HG03108 (cell line): Measurements from ENCODE around the gene SLC47A2.
A peak's percentile ranks its signal among the peaks of the same experiment; 100 is the strongest.

ENCODE experiments used
- ATAC-seq: cut with Tn5 transposase; IDR thresholded peaks from one replicate; pipeline ENCODE4 v1.9.1; 2021; ENCODE audit warnings: moderate library complexity; ENCODE audit not compliant: unreplicated experiment

The SLC47A2 gene

DNA sequence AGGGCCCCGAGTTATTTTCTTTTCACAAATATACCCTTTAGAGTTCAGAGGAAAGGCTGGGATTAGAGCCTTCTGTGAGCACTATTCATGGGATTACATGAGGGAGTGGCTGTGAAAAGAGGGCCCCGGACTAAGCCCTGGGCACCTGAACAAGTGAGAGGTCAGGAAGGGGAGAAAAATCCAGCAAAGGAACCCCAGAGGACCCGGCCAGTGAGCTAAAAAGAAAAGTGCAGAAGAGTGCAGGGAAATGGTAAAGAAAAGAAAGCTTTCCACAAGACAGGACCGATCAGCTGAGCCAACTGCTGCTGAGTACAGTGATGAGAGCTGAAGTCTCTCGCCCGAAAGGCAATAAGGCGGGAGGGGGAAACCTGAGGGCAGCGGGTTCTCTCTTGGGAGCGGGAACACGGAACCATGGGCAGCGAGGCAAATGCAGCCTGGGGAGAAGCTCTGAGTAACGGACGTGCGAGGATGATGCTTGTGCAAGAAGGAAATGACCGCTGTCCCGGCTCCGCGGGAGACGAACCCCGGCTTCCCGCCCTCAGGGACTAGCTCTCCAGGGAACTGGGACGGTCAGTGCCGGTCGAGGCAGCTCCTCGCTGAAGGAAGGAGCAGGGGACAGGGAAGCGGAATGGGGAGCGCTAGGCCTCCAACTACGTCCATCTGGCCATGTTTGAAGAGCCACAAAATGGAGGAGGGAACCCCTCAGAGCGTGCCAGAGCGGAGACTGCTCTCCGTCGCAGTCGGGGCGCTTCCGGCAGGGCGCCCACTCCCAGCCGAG, 68.5 kb downstream of the SLC47A2 start:
- peak; percentile 5 for ATAC-seq

DNA sequence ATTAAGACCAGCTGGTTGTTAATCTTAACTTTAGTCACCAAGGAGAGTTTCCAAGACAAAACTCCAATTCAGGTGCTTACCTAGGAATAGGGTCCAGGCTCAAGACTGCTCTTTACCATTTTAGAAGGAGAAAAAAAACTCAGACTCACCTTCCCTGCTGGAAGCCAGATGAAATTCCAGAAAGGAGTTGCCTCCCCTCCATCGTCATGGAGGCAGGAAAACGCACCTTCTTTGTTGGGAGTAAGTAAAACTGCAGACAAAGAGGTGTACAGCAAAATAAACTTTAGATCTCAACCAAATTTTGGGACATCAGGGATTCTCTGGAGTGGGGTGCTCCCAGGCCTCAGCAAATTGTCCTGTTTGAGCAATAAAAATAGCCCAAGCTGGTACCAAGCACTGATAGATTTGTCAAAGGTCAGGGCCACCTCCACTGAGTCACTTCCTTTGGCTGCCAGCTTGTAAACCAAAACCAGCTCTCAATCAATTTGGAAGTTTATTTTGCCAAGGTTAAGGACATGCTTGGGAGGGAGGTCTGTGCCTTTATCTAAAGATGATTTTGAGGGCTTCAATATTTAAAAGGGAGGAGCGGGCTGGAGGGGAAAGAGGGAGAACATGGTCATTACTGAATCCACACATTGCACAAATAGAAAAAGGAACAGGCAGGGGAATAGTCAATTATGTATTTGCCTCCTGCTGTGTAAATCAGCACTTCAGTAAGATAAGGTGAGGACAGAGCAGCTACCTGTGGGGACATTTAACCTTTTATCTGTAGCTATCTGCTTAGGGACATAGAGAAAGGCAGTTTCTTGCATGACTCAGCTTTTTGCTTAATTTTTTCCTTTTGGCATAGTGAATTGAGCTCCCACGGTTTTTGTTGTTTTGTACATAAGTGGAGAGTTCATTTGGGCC, 69.3 kb downstream of the SLC47A2 start:
- no peak for ATAC-seq

DNA sequence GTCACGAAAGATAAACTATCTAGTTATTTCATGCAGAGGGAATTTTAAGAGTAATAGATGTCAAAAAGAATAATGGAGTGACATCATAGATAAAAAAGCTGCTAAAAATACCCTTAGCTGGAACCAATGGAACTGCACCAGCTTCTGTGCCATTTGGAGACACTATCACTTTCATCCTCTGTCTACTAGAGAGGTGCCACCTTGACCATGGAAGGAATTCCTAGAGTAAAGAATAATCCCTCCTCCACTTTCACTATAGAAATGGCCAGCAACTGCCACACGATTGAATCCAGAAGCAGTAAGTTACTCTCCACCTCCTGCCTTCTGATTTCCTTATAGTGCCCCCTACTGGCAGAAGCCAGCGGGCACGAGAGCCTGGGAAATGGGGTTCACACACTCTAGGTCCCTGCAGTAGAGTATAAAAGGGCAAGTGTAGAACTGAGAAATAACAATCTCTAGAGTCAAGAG, 70.6 kb downstream of the SLC47A2 start:
- no peak for ATAC-seq

DNA sequence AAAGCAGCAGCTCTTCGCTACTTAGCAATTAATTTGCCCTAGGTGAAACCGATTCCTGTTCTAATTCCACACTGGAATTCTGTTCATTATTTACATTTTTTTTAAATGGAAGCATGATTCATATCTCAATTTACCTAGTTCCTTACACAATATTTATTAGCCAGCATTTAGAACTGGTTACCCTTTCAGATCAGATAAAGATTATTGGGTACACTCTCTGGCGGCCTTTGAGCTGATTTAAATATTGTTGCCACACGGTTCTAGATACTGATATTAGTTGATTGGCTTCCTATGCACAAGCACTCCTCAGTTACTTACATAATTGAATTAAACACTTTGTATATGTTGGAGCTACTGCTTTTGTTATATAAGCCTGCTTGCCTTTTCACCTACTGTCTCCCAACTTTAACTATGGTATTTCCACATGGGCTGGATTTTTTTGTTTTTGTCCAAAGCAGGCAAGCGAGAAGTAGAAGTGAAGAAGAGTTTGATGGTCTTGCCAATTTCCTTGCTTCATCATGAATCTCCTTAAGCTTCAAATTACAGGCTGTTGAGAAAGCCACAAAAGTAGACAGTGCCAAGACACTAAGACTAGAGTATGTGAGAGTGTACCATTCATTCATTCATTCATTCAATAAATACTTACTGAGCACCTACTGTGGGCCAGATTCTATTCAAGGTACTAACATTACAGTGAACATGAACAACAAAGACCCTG, 71.7 kb downstream of the SLC47A2 start:
- ATAC-seq, result no peak

DNA sequence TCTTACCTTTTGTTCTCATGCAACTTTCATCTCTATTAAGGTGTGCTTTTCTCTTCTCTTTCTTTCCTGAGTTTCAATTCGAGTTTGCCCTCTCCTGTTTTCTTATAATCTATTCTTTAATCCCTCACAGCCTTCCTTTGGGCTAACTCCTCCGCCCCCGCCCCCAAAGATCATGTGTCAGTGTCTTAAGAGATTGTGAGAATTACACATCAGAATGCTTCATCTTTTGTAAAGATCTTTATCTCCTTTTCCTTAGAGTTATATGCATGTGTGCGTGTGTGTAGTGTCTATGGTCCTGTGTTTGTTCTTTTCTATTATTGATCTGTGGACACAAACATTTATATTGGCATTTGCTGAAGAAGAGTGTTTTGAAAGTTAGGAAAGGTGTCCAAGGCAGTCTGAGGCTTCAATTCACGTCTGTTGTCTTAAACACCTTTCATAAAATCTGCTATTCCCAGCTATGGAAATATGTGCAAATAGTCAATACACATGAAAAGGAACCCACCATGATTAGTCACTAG, 74.0 kb downstream of the SLC47A2 start:
- no peak for ATAC-seq

DNA sequence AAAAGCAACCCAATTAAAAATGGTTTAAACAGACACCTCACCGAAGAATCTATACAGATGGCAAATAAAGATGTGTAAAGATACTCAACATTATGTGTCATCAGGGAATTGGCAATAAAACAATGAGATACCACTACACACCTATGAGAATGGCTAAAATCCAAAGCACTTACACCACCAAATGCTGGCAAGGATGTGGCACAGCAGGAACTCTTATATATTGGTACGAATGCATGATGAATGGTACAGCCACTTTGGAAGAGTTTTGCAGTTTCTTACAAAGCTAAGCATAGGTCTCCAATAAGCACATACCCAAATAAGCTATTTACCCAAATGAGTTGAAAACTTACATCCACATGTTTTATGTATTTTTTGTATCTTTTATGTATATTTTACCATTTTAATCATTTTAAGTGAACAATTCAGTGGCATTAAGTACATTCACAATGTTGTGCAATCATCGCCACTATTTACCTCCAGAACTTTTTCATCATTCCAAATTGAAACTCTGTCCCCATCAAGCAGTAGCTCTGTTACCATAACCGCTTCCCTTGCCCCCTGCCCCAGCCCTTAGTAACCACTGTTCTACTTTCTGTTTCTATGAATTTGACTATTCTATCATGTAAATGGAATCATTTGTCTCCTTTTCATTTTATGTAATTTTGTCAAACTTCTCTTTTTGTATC, 74.6 kb downstream of the SLC47A2 start:
- no peak for ATAC-seq

DNA sequence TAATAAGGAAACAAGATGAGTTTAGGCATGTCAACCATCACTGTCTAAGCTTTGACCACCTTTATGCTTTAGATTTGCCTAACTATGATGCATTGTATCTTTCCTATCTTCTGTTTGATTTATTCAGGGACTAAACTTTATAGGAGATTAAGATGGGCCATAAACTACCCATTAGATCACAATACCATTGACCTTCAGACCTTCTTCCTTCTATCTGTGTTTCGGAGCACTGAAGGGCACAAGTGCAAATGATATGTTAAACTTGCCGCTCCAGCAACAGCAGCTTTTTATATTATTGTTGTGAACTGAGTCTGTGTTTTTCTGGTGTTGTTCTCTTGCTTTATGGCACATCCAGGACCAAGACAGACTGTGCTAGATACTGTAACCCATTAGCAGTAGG, 84.5 kb downstream of the SLC47A2 start:
- no peak for ATAC-seq

DNA sequence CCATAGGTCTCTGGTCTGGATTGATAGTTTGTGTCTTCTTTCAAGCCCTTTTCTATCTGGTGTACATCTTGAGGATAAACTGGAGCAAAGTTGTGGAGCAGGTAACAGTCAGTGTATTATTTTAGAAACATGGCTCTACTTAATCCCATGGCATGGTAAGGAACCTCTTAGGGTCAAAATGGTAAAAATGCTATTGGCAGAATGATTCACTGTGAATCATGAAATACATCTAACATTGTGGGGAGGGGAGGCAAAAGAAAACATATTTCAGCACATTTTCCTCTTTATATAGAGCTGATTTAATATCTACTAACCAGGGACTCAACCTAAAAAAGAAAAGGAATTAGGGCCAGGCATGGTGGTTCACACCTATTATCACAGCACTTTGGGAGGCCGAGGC, 85.7 kb downstream of the SLC47A2 start:
- no peak for ATAC-seq

DNA sequence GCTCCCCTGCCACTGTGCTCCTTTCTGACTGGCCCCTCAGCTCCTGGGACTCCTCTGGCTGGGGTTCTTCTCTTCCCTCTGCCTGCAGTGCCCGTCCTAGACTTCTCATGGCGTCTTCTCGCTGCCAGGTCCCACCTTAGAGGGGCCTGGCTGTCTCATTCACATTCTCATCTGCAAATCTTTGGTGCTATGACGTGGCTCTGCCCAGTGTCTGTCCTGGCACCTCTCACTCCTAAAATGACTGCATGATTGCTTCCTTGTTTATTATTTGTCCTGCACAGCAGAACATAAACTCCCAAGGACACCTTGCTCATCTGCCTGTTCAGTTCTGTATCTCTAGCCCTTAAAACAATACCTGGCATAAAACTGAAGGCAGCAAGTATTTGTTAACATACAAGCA, 86.3 kb downstream of the SLC47A2 start:
- ATAC-seq, result no peak

DNA sequence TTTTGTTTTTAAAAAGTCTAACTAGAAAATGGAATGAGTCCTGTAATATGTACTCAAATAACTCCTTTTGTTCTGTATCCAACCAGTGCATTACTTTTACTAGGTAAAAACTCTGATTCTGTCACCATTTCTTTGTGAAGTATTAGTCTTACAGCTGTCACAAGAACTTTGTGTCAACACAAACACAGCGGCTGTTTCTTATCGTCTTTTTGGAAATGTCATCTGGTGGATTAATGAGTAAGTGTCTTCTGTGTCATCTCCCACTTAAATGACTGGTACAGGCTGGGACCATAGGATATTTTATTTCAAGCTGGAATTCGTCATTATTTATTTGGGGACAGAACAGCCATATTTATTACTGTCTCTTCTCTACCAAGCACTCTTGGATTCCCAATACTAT, 86.9 kb downstream of the SLC47A2 start:
- no peak for ATAC-seq
